Measurements from ENCODE around the gene SAFB2. TPM values are rescaled to one million over a fixed set of nuclear protein-coding genes. Genes with fewer than 3 reads are reported as not detected.

The SAFB2 gene
- total RNA-seq, 1 donor, result 39.7 TPM

DNA sequence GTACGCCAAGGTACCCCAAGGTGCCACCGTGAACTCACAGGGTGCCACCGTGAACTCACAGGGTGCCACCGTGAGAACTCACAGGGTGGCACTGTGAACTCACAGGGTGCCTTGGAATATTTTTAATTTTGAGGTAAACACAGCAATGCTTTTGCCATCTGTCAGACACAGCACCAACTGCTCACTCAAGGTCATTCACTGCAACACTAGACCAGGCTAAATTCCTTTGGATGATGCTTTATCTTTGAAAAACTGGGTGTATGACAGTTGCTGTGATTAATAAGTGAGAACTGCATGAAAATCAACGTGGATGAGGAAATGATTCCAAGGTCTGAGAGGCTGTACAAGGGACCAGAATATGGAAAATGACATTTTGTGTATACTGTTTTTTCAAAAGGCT, 18.9 kb downstream of the SAFB2 start:
- H3K4me3 ChIP-seq (ENCODE audit: low read depth, low read length), result no peak overlapping the region
- no peak for TF ChIP-seq CTCF (IDR thresholded peaks at IDR 0.05; ENCODE audit: insufficient read depth, low read depth, low read length)
- no peak for DNase-seq (ENCODE audit: low read depth)

DNA sequence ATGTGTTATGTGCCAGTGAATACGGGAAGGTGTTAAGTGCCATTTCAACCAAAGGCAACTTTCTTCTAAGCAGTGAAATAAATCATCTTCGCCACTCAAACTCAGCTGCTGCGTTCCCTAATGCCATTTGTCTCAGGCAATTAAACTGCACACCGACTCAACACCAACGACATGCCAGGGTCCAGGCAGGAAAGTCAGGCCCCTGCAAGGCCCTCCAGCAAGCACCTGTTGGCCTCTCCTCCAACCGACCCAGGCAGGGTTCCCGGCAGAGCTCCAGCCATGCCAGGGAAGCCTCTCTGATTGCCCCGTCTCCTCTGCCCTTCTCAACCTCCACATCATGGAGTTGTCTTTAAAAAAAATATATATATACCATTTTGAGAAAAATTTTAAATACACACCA, 21.8 kb downstream of the SAFB2 start:
- no peak for DNase-seq (ENCODE audit: low read depth)
- TF ChIP-seq CTCF (IDR thresholded peaks at IDR 0.05; ENCODE audit: insufficient read depth, low read depth, low read length), result no peak
- H3K4me3 ChIP-seq (ENCODE audit: low read depth, low read length), result no peak overlapping the region

- no peak for TF ChIP-seq CTCF (IDR thresholded peaks at IDR 0.05; ENCODE audit: insufficient read depth, low read depth, low read length)
- H3K4me3 ChIP-seq (ENCODE audit: low read depth, low read length), result no peak overlapping the region
- no peak for DNase-seq (ENCODE audit: low read depth)
Measured at GRCh38 chr19:5595745-5596144, 26.8 kb downstream of the SAFB2 start.

GRCh38 chr19:5595129-5595528, 27.4 kb downstream of the SAFB2 start:
- H3K4me3 ChIP-seq (ENCODE audit: low read depth, low read length), result no peak overlapping the region
- no peak for TF ChIP-seq CTCF (IDR thresholded peaks at IDR 0.05; ENCODE audit: insufficient read depth, low read depth, low read length)
- no peak for DNase-seq (ENCODE audit: low read depth)

DNA sequence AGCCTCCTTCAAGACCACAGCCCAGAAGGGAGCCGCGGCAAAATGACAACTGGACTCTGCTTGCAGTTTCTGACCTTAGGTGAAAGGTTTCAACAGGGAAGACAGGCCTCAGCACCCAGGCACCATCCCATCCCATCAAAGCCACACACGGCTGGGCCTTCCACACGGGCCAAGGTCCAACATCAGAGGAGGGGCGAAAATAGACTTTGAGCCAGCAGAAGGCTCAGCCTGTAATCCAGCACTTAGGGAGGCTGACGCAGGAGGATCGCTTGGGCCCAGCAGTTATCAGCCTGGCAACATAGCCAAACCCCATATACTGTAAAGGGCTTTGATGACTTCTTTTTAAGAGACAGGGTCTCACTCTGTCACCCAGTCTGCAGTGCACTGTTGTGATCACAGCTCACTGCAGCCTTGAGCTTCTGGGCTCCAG, 28.0 kb downstream of the SAFB2 start:
- no peak overlapping the region for H3K4me3 ChIP-seq (ENCODE audit: low read depth, low read length)
- no peak for DNase-seq (ENCODE audit: low read depth)
- no peak for TF ChIP-seq CTCF (IDR thresholded peaks at IDR 0.05; ENCODE audit: insufficient read depth, low read depth, low read length)

GRCh38 chr19:5593343-5594255, 29.0 kb downstream of the SAFB2 start:
- TF ChIP-seq CTCF (IDR thresholded peaks at IDR 0.05; ENCODE audit: insufficient read depth, low read depth, low read length), result no peak
- no peak for DNase-seq (ENCODE audit: low read depth)
- H3K4me3 ChIP-seq (ENCODE audit: low read depth, low read length), result no peak overlapping the region
